ENCODE data around the gene CCIN. TPM values are rescaled to one million over a fixed set of nuclear protein-coding genes. Genes with fewer than 3 reads are reported as not detected.

The CCIN gene
- polyA plus RNA-seq, 2 of the 4 experiments (the other 2 are of a cell fraction): not detected

- POLR2A ChIA-PET: interaction anchor here (0.7 kb wide), 1 partner anchor 99 kb away, joined by 3 read pairs; no protein-coding TSS in a partner anchor
- no peak for ATAC-seq
- no peak for DNase-seq (ENCODE audit: low read depth in 1 of 2, low spot score in 1 of 2)
- Histone ChIP-seq H3K9me3 (peaks cover 16% of the 10 kb centered on the region), H3K4me1 (peaks cover 34% of the 10 kb centered on the region), H3K27ac (no peak overlapping the region), H3K4me2 (no peak overlapping the region), H3K4me3 (no peak overlapping the region)
- CTCF ChIA-PET: interaction anchor here (0.7 to 4.1 kb wide), 2 partner anchors 12 to 46 kb away, joined by 3 to 45 read pairs; no protein-coding TSS in a partner anchor
- WGBS (ENCODE audit: missing lambda C conversion rate): 93% methylated on average over 10 of the region's 10 CpGs
- peak; percentile 50; the same call in 1 of the 2 replicates for TF ChIP-seq KDM1A (IDR thresholded peaks at IDR 0.05; ENCODE audit: low read depth)
- TF ChIP-seq EHF (CRISPR knock-in tag; IDR thresholded peaks at IDR 0.05): no peak
- no peak for TF ChIP-seq CEBPB (IDR thresholded peaks at IDR 0.05)
- TF ChIP-seq FOSL2 (IDR thresholded peaks at IDR 0.05): no peak
- no peak for TF ChIP-seq FOSL2 (CRISPR knock-in tag; IDR thresholded peaks at IDR 0.05)
- TF ChIP-seq, protein P1, sequence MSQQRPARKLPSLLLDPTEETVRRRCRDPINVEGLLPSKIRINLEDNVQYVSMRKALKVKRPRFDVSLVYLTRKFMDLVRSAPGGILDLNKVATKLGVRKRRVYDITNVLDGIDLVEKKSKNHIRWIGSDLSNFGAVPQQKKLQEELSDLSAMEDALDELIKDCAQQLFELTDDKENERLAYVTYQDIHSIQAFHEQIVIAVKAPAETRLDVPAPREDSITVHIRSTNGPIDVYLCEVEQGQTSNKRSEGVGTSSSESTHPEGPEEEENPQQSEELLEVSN (IDR thresholded peaks at IDR 0.05; ENCODE audit: borderline replicate concordance, low read depth): no peak
- no peak for TF ChIP-seq HOXB5 (CRISPR knock-in tag; IDR thresholded peaks at IDR 0.05)
- no peak for TF ChIP-seq ELK1 (IDR thresholded peaks at IDR 0.05; ENCODE audit: low read depth, low read length)
- TF ChIP-seq NFE2L2 (conservative IDR thresholded peaks at IDR 0.05; ENCODE audit: low read length): no peak
- FAIRE-seq: no peak
Measured at GRCh38 chr9:36152741-36153438, 16.3 kb upstream of the CCIN start.

- 81% methylated on average over 9 of the region's 9 CpGs for WGBS (ENCODE audit: missing lambda C conversion rate)
Measured at GRCh38 chr9:36153746-36154145, 15.4 kb upstream of the CCIN start.

GRCh38 chr9:36154331-36154952 lies 14.7 kb upstream of the CCIN start:
- TF ChIP-seq ATOH8 (CRISPR knock-in tag; IDR thresholded peaks at IDR 0.05; ENCODE audit: low read depth) (no peak), HEYL (CRISPR knock-in tag; IDR thresholded peaks at IDR 0.05) (no peak), POLR2A (IDR thresholded peaks at IDR 0.05; ENCODE audit: low read length) (no peak), NFE2L2 (conservative IDR thresholded peaks at IDR 0.05; ENCODE audit: low read length) (no peak), FOSB (CRISPR knock-in tag; IDR thresholded peaks at IDR 0.05) (no peak), HMGXB4 (CRISPR knock-in tag; IDR thresholded peaks at IDR 0.05; ENCODE audit: borderline replicate concordance) (no peak), ZFP36 (IDR thresholded peaks at IDR 0.05; ENCODE audit: borderline replicate concordance, partially characterized antibody) (no peak), SMC3 (IDR thresholded peaks at IDR 0.05) (no peak), EHMT2 (IDR thresholded peaks at IDR 0.05; ENCODE audit: low read depth) (no peak), MAX (IDR thresholded peaks at IDR 0.05) (no peak), CEBPB (IDR thresholded peaks at IDR 0.05) (no peak)
- TF ChIP-seq, protein P1 (IDR thresholded peaks at IDR 0.05; ENCODE audit: borderline replicate concordance, low read depth): no peak
- TF ChIP-seq, protein P2, sequence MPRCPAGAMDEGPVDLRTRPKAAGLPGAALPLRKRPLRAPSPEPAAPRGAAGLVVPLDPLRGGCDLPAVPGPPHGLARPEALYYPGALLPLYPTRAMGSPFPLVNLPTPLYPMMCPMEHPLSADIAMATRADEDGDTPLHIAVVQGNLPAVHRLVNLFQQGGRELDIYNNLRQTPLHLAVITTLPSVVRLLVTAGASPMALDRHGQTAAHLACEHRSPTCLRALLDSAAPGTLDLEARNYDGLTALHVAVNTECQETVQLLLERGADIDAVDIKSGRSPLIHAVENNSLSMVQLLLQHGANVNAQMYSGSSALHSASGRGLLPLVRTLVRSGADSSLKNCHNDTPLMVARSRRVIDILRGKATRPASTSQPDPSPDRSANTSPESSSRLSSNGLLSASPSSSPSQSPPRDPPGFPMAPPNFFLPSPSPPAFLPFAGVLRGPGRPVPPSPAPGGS (IDR thresholded peaks at IDR 0.05): no peak
- Histone ChIP-seq H3K9me3 (peaks cover 16% of the 10 kb centered on the region), H3K4me1 (peaks cover 19% of the 10 kb centered on the region), H3K4me2 (peak overlapping the region; percentile 6; the same call in 1 of the 3 replicates), H3K27ac (peak overlapping the region in 1 of 2 experiments; percentile 70; a peak in 3 of 6 replicates), H3K4me3 (no peak overlapping the region)
- DNase-seq (ENCODE audit: low read depth in 1 of 2, low spot score in 1 of 2) (peak in 1 of 2 experiments; percentile 66), ATAC-seq (peak; percentile 62 to 72), FAIRE-seq (no peak)
- CTCF ChIA-PET: interaction anchor here (0.6 to 16.6 kb wide), 7 partner anchors 9 to 200 kb away, joined by 3 to 321 read pairs (median 5); partner anchors contain the start of gene CLTA
- POLR2A ChIA-PET: no interaction called here
- WGBS (ENCODE audit: missing lambda C conversion rate): 53% methylated on average over 11 of the region's 11 CpGs

More at GRCh38 chr9:36153746-36154145, 15.4 kb upstream of the CCIN start:
- ATAC-seq (no peak), DNase-seq (ENCODE audit: low read depth in 1 of 2, low spot score in 1 of 2) (no peak), FAIRE-seq (no peak)
- peaks cover 16% of the 10 kb centered on the region for H3K9me3 ChIP-seq
- ChIA-PET CTCF (interaction anchor here (1.7 to 4.1 kb wide), 3 partner anchors 10 to 13 kb away, joined by 10 to 45 read pairs (median 11); no protein-coding TSS in a partner anchor), POLR2A (no interaction called here)
- H3K4me2 ChIP-seq: no peak overlapping the region
- no peak overlapping the region for H3K4me3 ChIP-seq
- no peak for TF ChIP-seq EHF (CRISPR knock-in tag; IDR thresholded peaks at IDR 0.05)
- no peak for TF ChIP-seq HOXA7 (CRISPR knock-in tag; IDR thresholded peaks at IDR 0.05)
- TF ChIP-seq SREBF2 (IDR thresholded peaks at IDR 0.05): no peak
- TF ChIP-seq RAD21 (conservative IDR thresholded peaks at IDR 0.05 in 1 of 2, IDR thresholded peaks at IDR 0.05 in 1 of 2): no peak
- TF ChIP-seq, protein P3, sequence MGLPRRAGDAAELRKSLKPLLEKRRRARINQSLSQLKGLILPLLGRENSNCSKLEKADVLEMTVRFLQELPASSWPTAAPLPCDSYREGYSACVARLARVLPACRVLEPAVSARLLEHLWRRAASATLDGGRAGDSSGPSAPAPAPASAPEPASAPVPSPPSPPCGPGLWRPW (IDR thresholded peaks at IDR 0.05): no peak
- no peak for TF ChIP-seq ZC3H11A (IDR thresholded peaks at IDR 0.05)
- TF ChIP-seq CHD2 (IDR thresholded peaks at IDR 0.05; ENCODE audit: low read length, partially characterized antibody): no peak
- no peak for TF ChIP-seq CBX2 (IDR thresholded peaks at IDR 0.05; ENCODE audit: borderline replicate concordance, low read depth)
- H3K27ac ChIP-seq: no peak overlapping the region; a peak in 1 of 6 replicates
- H3K4me1 ChIP-seq: peaks cover 26% of the 10 kb centered on the region
